ENCODE measurements around the gene ERBB4. TPM values are rescaled to one million over a fixed set of nuclear protein-coding genes. Genes with fewer than 3 reads are reported as not detected.
A peak's percentile ranks its signal among the peaks of the same experiment; 100 is the strongest.

The ERBB4 gene
- total and polyA plus RNA-seq, 10 of the 15 experiments (the other 5 are each of a cell fraction or from before 2014, with no cell fraction given): under 0.01 to 0.23 (median 0.01) TPM; not detected in 4

- ChIA-PET RAD21 (ENCODE audit: unreplicated experiment) (no interaction called here), CTCF (no interaction called here), SMC1A (ENCODE audit: uncharacterized antibody, unreplicated experiment) (interaction anchor here (0.7 to 1.2 kb wide), 3 partner anchors 13 to 110 kb away, joined by 3 read pairs; no protein-coding TSS in a partner anchor), POLR2A (no interaction called here)
- H3K4me1 ChIP-seq (ENCODE audit: control insufficient read depth, insufficient read depth, low read length): no peaks in the 10 kb centered on the region
- H3K36me3 ChIP-seq (ENCODE audit: control insufficient read depth in 2 of 2, insufficient read depth in 2 of 2, low read length in 1 of 2): no peaks in the 10 kb centered on the region
- no peaks in the 10 kb centered on the region for H3K79me2 ChIP-seq (ENCODE audit: control insufficient read depth, insufficient read depth, low read length)
- in situ Hi-C loops (cut with MboI) (no loop called here), intact Hi-C loops (cut with micrococcal nuclease; ENCODE audit: unreplicated experiment) (no loop called here)
- H4K20me1 ChIP-seq (ENCODE audit: control insufficient read depth, insufficient read depth): no peaks in the 10 kb centered on the region
- no peak overlapping the region for H3K9ac ChIP-seq (ENCODE audit: control insufficient read depth, insufficient read depth, low read length)
- H2AFZ ChIP-seq (ENCODE audit: control insufficient read depth, low read depth, low read length): no peak overlapping the region
- BruUV-seq (replicated peaks): no TSS peak
- FAIRE-seq: no peak
- no peaks in the 10 kb centered on the region for H3K27me3 ChIP-seq (replicated peaks in 1 of 2; ENCODE audit: control insufficient read depth in 2 of 2, insufficient read depth in 2 of 2, low read length in 1 of 2)
- no peak overlapping the region for H3K4me3 ChIP-seq
- DNase-seq (ENCODE audit: low read depth, low spot score): no peak
- H3K9me3 ChIP-seq (replicated peaks; ENCODE audit: control insufficient read depth, insufficient read depth, low read length): no peaks in the 10 kb centered on the region
- no peak for ATAC-seq
- 0% methylated on average over 1 of the region's 1 CpG for WGBS (ENCODE audit: insufficient coverage, insufficient replicate concordance, low lambda C conversion rate, missing lambda C conversion rate)
- H3K4me2 ChIP-seq (ENCODE audit: control insufficient read depth, insufficient read depth): no peak overlapping the region
- H3K27ac ChIP-seq (ENCODE audit: control insufficient read depth, insufficient read depth): no peak overlapping the region
- TF ChIP-seq PAX8 (IDR thresholded peaks at IDR 0.05): no peak
- TF ChIP-seq PKNOX1 (IDR thresholded peaks at IDR 0.05): peak; percentile 74
These were observed 1170.1 kb downstream of the ERBB4 start for GRCh38 chr2:211368467-211368866.

GRCh38 chr2:211367711-211368110 is 1170.9 kb downstream of the ERBB4 start:
- Histone ChIP-seq H2AFZ (ENCODE audit: control insufficient read depth, low read depth, low read length) (no peak overlapping the region), H3K36me3 (ENCODE audit: control insufficient read depth in 2 of 2, insufficient read depth in 2 of 2, low read length in 1 of 2) (no peaks in the 10 kb centered on the region), H3K79me2 (ENCODE audit: control insufficient read depth, insufficient read depth, low read length) (no peaks in the 10 kb centered on the region), H3K27ac (ENCODE audit: control insufficient read depth, insufficient read depth) (no peak overlapping the region), H3K4me2 (ENCODE audit: control insufficient read depth, insufficient read depth) (no peak overlapping the region), H4K20me1 (ENCODE audit: control insufficient read depth, insufficient read depth) (no peaks in the 10 kb centered on the region), H3K4me3 (no peak overlapping the region), H3K9me3 (replicated peaks; ENCODE audit: control insufficient read depth, insufficient read depth, low read length) (no peaks in the 10 kb centered on the region), H3K4me1 (ENCODE audit: control insufficient read depth, insufficient read depth, low read length) (no peaks in the 10 kb centered on the region), H3K9ac (ENCODE audit: control insufficient read depth, insufficient read depth, low read length) (no peak overlapping the region), H3K27me3 (replicated peaks in 1 of 2; ENCODE audit: control insufficient read depth in 2 of 2, insufficient read depth in 2 of 2, low read length in 1 of 2) (no peaks in the 10 kb centered on the region)
- in situ Hi-C loops (cut with MboI) (no loop called here), intact Hi-C loops (cut with micrococcal nuclease; ENCODE audit: unreplicated experiment) (no loop called here)
- peak; percentile 95 for ATAC-seq
- DNase-seq (ENCODE audit: low read depth, low spot score): peak; percentile 33
- ChIA-PET RAD21 (ENCODE audit: unreplicated experiment) (no interaction called here), POLR2A (no interaction called here), SMC1A (ENCODE audit: uncharacterized antibody, unreplicated experiment) (interaction anchor here (1.0 kb wide), 1 partner anchor 12 kb away, joined by 3 read pairs; no protein-coding TSS in a partner anchor), CTCF (no interaction called here)
- no TSS peak for BruUV-seq (replicated peaks)
- FAIRE-seq: peak; percentile 71
- WGBS (ENCODE audit: insufficient coverage, insufficient replicate concordance, low lambda C conversion rate, missing lambda C conversion rate): 20% methylated on average over 4 of the region's 4 CpGs
- TF ChIP-seq SMAD5 (IDR thresholded peaks at IDR 0.05; ENCODE audit: low read depth) (no peak), SRF (IDR thresholded peaks at IDR 0.05; ENCODE audit: low read depth in 2 of 2, low read length in 2 of 2) (no peak), JUNB (IDR thresholded peaks at IDR 0.05) (no peak), LARP7 (IDR thresholded peaks at IDR 0.05) (no peak), IKZF2 (IDR thresholded peaks at IDR 0.05) (peak; percentile 13 to 38; a peak in 1 of 4 replicates), SP1 (IDR thresholded peaks at IDR 0.05; ENCODE audit: low read depth, low read length) (no peak), ZNF274 (IDR thresholded peaks at IDR 0.05; ENCODE audit: insufficient read depth, insufficient read length) (no peak), IKZF1 (conservative IDR thresholded peaks at IDR 0.05) (no peak), SMARCA5 (IDR thresholded peaks at IDR 0.05) (no peak), POLR2A (IDR thresholded peaks at IDR 0.05; ENCODE audit: low read depth, low read length) (no peak), ASH2L (IDR thresholded peaks at IDR 0.05; ENCODE audit: borderline replicate concordance, low read depth) (no peak), DPF2 (IDR thresholded peaks at IDR 0.05) (no peak), REST (IDR thresholded peaks at IDR 0.05; ENCODE audit: low read depth, low read length) (no peak), SIX5 (IDR thresholded peaks at IDR 0.05; ENCODE audit: low read depth, low read length, severe bottlenecking) (no peak)
